NK-92 (cell line): ENCODE data around the gene APOL6.
"Not testable (repeated sequence)": the region's sequence is repeated elsewhere in the genome, so short reads cannot be mapped to it uniquely, and the experiment has no call there.

Experiments used
- DNase-seq: peaks from one replicate; lab custom pipeline; 2025; ENCODE audit not compliant: unreplicated experiment; lab: John Stamatoyannopoulos, UW

The APOL6 gene

DNA sequence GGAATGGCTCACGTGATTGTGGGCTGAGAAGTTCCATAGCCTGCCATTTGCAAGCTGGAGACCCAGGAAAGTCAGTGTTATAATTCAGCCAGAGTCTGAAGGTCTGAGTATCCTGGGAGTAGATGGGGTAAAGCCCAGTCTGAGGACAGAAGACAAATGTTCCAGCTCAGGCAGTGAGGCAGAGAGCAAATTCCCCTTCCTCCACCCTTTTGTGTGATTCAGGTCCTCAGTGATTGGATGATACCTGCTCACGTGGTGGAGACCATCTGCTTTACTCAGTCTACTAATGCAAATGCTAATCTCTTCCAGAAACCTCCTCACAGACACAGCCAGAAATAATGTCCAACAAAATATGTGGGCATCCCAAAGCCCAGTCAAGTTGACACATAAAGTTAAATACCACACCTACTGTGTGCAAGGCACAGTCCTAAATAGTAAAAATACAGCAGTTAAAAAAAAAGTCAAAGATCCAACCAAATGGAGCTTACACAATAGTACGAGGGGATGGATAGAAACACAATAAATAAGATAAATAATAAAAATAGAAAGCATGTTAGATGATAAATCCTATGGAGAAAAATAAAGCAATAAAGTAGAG, 13.2 kb upstream of the APOL6 start:
- DNase-seq: no peak

DNA sequence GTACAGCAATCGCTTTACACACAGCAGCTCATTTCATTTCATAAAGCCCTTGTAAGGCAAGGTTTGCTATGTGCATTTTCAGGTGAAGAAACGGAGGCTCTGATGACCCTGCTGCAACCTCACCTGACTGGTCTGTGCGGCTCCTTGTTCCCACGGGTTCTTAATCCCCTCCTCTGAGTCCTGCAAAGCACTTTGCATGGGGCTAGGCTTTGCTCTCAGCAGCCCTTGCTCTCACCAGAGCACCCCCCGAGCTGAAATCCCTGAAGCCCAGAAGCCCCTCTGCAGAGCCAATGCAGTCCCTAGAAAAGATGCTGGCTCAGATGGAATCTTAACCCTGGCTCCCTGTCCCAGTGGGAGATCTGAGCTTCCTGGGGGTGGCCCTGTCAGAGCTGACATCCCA, 11.0 kb upstream of the APOL6 start:
- no peak for DNase-seq

DNA sequence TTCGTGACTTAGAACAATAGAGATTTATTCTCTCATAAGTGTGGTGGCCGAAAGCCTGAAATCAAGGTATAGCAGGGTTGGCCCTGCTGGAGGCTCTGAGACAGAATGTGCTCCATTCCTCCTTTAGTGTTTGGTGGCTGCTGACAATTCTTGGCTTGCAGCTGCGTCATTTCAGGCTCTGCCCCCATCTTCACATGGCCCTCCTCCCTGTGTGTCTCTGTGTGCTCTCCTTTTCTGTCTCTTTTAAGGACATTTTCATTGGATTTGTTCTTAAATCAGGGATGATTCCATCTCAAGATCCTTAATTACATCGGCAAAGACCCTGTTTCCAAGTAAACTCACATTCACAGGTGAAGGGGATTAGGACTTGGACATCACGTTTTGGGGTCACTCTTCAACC, 10.2 kb upstream of the APOL6 start:
- no peak for DNase-seq

DNA sequence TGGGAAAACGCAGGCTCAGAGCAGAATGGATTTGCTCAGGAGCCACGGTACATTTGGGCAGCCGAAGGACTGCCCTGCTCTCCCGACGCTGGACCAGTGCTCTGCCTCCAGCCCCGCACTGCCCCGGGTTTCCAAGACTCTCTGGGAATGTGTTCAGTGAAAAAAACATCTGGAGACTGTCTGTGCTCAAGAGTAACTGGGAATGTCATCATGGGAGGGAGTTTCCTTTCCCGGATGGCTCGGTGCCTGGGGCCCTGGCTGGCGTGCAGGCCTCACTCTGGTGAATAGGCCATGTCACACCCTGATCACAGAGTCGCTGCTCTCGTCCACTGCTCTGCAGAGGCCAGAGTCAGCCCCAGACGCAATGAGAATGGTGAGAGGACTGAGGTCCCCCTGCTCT, 9.8 kb upstream of the APOL6 start:
- DNase-seq: no peak

DNA sequence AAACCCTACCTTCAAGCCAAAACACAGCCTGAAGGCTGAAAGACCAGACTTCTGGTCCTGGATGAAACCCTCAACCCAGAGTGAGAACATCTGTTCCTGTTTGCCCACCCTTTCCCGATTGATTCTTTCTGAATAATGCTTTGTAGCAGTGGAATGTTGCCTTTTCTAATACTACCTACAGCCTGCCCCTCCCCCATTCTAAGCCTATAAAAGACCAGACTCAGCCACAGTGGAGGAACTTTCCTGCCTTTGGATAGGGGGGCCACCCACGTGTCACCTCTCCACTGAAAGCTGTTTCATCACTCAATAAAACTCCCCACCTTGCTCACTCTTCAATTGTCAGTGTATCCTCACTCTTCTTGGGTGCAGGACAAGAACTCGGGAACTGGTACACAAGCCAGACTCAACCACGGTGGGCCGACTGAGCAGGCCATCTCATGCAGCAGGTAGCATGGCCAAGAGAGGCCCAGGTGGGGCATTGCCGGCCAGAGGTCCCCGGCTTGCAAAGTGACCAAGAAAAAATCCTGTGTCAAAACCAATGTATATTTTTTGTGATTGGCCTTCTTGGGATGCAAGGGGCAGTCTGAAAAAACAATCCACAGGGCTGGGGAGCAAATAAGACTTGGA, 6.6 kb upstream of the APOL6 start:
- DNase-seq: no peak

DNA sequence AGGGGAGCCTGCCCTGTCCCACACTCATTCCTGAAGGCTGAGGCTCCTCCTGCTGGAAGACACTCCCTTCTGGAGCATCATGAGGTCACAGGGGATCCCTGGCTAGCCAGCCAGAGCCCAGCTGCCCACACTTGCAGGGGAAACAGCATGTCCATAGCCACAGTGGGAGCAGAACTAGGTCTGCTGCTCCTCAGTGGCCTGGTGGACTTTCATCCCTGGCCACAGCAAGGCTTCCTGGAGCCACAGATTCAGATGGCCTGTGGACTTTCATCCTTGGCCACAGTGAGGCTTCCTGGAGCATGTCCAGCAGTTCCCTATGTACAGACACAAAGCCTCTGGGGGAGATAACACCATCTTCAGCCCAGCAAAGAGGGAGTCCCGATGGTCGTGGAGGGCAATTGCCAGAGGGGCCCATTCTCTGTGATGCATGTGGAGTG, 5.9 kb upstream of the APOL6 start:
- no peak for DNase-seq

DNA sequence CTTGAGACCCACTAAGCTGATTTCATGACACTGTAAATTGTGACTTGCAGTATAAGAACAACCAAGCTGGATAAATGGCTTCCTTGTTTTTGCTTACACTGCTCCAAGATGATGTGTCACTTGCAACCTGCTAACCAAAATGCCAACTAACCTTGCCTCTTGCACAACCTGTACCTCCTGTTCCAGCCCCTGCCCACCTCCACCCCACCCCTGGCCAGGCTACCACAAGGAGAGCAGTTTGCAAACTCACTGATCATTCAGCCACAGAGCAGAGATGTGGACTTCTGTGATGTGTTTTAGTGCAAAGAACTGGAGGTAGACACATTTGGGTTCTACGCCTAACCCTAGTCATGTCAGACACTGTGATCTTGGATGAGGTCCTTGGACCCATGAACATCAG, 4.3 kb upstream of the APOL6 start:
- no peak for DNase-seq

DNA sequence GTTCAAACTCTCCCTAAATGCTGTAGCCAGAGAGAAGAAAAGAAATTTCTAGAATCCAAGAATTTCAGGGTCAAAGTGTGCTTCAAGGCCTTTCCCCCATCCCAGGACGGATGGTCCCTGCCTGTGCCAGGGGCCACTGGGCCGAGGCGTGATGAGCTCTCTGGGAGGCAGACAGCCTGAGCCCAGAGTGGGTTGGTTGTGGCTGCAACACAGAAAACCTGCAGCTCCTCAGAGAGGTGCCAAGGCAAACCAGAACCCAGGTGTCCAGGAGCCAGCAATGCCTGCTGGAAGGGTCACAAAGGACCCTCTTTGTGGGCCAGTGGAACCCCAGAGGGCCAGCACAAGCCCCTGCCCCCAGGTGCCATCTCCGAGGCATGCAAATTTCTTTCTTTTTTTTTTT, 2.6 kb upstream of the APOL6 start:
- DNase-seq: no peak

DNA sequence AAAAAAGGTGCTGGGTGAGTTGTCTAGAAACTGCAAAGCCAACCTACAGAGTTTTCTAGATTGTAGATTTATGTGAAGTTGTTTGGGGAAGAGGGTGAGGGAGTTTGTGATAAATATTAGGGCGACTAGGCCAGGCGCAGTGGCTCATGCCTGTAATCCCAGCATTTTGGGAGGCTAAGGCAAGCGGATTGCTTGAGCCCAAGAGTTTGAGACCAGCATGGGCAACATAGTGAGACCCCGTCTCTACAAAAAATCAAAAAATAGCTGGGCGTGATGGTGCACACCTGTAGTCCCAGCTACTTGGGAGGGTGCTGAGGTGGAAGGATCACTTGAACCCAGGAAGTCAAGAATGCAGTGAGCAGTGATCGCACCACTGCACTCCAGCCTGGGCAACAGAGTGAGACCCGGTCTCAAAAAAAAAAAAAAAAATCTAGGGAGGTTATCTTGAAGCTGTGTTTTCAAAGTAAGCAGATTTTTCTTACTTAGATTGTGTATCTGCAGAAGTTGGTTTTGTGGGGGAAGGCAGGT, 844 bp downstream of the APOL6 start:
- DNase-seq: no peak

DNA sequence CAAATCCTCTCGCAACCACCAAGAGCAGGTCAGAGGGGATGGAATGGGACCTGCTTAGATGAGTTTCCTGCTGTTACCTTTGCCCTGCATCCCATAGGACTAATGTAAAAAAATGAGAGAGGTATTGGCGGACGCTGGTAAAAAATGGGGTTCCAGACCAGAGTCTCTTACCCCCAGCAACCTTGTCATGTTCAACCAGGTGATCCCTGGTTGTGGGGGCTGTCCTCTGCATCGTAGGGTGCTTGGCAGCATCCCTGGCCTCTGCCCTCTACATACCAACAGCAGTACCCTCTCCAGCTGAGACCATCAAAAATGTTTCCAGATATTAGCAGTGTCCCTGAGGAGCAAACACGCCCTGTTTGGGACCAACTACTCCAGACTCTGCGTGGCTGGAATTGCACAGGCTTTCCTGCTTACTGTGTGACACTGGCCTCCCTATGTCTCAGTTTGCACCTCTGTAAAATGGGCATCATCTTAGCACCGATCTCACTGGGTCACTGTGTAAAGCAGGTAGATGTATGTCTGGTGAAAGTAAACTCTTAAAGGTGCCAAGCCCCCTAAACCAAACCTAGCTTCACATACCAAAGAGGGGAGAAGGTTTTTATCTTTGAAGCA, 1.5 kb downstream of the APOL6 start:
- DNase-seq: no peak

DNA sequence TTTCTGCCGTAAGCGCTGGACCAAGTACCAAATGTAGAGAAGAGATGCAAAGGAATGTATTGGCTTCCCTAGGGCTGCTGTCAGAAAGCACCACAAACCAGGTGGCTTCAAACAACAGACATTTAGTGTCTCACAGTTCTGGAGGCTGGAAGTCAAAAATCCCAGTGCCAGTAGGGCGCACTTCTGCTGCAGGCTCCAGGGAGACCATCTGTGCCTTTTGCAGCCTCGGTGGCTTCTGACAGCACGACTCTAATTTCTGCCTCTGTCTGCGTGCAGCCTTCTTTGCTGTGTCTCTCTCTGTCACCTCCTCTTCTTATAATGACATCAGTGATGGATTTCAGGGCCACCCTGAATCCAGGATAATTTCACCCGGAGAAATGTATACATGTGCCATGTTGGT, 2.8 kb downstream of the APOL6 start:
- DNase-seq: no peak

DNA sequence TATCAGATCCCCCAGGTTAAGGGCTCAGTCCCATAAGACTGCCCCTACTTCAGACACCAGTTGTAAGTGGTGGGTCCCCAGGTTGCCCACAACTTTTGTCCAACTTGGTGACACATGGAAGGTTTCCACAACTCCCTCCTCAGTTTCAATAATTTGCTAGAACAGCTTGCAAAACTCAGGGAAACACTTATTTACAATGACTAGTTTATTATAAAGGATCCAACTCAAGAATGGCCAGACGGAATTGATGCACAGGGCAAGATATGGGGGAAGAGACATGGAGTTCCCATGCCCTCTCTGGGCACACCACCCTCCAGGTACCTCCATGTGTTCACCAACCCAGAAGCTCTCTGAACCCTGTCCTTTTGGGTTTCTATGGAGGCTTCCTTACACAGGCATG, 5.6 kb downstream of the APOL6 start:
- DNase-seq: no peak

DNA sequence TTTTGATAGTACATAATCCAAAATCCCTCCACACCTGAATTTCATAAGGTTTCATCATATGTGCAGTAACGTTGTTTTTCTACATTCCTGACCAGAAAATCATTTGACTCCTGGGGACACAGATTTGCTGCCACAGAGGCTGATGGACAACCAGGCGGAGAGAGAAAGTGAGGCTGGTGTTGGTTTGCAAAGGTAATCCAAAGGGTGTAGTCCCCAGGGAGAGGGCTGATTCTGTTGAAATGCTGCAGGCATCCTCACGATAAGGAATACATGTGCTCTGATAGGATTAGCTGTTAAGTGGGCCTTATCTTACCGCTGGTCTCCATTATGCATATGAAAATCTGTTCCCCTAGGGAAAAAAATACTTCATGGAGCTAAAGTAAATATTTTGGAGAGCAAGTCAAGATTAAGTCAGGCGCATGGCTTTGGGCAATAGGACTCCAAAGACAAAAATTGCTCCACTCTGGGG, 8.1 kb downstream of the APOL6 start:
- no peak for DNase-seq

DNA sequence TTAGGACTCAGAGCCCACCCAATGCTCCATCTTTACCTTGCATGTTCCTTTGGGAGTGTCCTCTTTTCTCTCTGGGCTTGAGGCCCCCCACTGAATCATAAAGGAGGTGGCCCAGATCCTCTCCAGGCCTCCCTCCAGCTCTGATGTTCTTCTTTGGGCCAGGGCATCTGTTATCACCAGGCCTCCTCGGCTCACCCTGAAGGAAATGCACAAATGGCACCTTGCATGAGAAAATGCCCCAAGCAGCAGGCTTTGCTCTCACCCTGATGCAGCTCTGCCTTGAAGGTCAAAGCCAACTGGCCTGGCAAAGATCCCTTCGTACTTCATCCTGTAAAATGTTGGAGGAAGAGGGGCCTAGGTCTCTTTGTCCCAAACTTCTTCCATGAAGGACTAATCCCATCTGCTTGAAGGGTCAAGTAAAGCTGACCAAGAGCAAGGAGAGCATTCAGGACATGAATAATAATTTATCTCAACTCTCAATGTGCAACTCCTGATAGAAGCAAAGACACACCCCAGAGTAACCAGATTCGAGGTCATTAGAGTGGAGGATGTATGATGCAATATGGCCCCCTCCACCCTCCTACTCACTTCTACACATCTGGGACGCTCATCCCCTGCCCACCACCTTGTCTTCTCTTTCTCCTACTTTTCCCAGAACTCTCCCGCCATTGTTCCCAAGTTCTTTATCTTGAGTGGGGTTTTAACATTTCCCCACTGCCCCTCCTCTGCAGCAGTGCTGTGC, 9.5 kb downstream of the APOL6 start:
- DNase-seq: no peak

DNA sequence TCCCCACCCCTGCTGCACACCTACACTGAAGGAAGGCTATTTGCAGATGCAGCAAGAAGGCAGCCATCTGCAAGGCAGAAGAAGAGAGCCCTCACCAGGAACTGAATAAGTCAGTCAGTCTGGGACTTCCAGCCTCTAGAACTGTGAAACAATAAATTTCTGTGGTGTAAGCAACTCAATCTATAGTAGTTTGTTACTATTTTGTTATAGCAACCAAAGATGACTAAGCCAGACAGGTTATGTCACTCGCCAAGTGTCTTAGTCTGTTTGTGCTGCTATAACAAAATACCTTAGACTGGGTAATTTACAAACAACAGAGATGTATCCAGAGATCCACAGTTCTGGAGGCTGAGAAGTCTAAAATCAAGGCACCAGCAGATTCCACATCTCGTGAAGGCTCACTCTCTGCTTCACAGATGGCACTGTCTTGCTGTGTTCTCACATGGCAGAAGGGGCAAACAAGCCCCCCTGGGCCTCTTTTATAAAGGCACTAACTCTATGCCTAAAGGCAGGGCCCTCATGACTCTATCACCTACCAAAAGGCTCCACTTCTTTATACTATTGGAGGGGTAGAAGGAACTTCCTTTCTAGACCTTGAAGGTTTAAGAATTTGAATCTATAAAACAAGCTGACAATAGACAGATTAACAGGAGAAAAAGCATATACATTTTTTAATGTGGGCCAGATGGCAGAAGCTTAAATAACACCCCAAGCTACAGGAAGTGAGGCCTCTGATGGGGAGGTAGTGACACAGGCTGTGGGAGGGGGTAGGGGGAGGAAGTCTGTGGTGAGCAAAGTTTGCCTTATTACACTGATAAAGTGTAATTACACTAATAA, 12.3 kb downstream of the APOL6 start:
- no peak for DNase-seq

DNA sequence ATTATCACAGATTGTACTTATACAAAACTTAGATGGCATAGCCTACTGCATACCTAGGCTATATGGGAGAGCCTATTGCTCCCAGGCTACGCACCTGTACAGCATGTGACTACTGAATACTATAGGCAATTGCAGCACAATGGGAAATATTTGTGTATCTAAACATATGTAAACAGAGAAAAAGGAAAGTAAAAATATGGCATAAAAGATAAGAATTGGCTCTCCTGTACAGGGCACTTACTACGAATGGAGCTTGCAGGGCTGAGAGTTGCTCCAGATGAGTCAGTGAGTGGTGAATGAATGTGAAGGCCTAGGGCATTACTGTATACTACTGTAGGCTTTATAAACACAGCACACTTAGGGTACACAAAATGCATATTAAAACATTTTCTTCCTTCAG, 13.2 kb downstream of the APOL6 start:
- no peak for DNase-seq

DNA sequence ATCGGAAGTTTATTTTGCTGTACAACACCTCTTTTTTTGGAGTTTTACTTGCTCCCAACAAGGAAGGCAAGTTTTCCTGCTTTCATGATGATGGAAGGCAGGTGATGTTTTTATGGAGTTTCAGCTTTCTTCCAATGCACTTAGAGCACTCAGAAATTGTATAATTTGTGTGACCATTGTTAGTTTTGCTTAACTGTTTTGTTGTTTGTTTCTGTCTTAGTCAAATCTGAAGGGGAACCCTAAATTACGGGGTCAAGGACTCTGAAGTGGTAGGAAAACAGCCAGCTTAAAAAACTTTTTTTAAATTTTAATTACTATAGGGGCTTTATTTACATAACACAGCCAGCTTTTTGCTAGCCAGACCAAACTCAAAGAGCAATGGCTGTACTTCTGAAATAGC, 14.7 kb downstream of the APOL6 start:
- DNase-seq: no peak

DNA sequence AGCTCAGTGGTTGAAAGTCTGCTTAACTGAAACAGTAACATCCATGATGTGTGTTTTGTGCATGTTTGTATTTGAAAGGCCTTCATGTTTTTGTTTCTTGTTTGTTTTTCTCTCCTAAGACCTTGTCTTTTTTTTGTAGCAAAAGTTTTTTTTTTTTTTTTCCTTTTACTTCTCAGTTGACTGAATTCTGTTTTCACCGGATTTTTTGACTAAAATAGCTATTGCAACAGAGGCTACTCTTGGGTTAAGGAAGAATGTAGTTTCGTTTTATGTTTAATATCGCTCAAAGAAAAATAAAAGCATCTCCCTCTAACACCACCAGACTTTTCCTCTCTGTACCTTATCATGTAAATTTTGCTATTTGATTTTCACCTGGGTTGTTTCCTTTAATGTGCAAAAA, 15.1 kb downstream of the APOL6 start:
- no peak for DNase-seq

DNA sequence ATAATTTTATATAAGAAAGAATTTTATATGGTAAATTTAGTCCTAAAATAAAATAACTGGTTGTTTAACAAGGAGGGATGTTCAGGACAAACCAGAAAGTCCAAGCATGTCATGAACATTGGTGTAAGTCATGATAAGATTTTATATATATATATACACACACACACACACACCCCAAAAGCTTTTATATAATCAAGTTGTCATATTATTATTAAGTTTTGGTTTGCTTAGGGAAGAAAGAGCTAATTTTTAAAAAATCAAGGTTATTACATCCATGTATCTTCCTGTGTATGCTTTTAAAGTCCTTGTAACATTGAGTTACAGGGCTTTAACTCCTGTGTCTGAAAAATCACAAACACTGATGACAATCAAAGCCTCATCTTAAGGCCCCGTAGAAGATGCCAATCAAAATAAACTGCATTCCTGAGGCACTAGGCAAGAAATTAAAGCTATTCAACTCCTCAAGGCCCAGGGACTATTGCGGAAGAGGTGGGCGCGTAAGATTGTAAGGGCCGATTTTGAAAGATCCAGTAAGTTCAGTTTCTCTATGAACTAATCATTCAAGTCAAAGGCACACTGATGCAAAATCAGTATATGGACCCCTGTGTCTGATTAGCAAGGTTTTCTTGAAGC, 16.8 kb downstream of the APOL6 start:
- no peak for DNase-seq

DNA sequence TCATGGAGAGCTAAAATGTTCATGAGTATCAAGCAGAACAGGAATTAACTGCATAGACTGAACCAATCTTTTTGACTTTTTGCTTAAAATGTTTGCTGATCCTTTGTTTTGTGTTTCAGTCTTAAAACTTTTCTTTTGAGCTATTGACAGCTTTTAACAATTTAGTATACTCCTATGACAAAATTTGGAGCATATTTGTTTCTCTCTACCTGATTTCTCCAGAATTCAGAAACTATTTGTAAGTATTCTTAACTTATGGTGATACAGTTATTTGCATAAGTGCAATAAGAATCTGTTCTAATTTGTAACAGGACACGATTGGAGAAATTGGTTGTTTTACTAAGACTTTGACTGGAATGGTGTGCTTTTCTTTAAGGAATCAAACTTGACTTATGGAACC, 18.5 kb downstream of the APOL6 start:
- DNase-seq: not testable (repeated sequence)
